IPS-15b (cell line): ENCODE results near the gene DHRS9.

Source experiments
- H3K27me3 ChIP-seq: one replicate; pipeline ENCODE4 v1.6.1; 2013; ENCODE audit warnings: low read length; ENCODE audit not compliant: control insufficient read depth, insufficient read depth
- H3K36me3 ChIP-seq: one replicate; pipeline ENCODE4 v1.6.1; 2013; ENCODE audit warnings: low read length; ENCODE audit not compliant: control insufficient read depth, insufficient read depth
- H3K4me1 ChIP-seq: one replicate; pipeline ENCODE4 v1.6.1; 2013; ENCODE audit warnings: mild to moderate bottlenecking, low read length; ENCODE audit not compliant: control insufficient read depth, insufficient read depth
- H3K4me3 ChIP-seq: one replicate; pipeline ENCODE4 v1.5.1; 2013; ENCODE audit warnings: low read depth, low read length
- H3K9ac ChIP-seq: one replicate; pipeline ENCODE4 v1.6.1; 2013; ENCODE audit warnings: low read depth, mild to moderate bottlenecking, low read length
- H3K9me3 ChIP-seq: one replicate; pipeline ENCODE4 v1.6.1; 2013; ENCODE audit warnings: mild to moderate bottlenecking, low read length; ENCODE audit not compliant: control insufficient read depth, insufficient read depth

DHRS9 gene

GRCh38 chr2:169069341-169069740, at the start of gene DHRS9:
Gene DHRS9, plus strand, starts transcription at chr2:169069563. Its CDS starts 12,019 bp downstream, at chr2:169081582.
- H3K9me3 ChIP-seq = no peaks in the 10 kb centered on the region
- no peaks in the 10 kb centered on the region for H3K4me1 ChIP-seq
- H3K27me3 ChIP-seq = no peaks in the 10 kb centered on the region
- no peak within 1 kb of the TSS for H3K4me3 ChIP-seq
- no peak within 1 kb of the TSS for H3K9ac ChIP-seq
- H3K36me3 ChIP-seq = no peaks in the 10 kb centered on the region

DNA sequence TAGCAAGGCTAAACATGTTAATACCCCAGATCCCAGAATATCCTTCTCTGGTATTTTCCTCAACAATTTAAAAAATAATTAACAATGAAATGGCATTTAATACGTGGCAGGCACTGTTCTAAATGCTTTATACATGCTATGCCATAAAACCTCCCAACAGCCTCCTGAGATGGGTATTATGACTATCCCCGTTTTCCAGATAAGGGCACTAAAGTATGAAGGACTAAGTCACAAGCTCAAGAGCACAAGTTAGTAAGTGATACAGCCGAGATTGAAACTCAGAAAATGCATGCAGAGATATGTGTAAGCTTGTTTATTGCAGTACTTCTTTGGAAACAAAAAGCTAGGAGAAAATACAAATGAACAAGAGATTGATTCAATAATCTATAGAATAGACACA, 46.2 kb upstream of the DHRS9 start:
- no peak overlapping the region for H3K4me3 ChIP-seq
- no peak overlapping the region for H3K9ac ChIP-seq
- no peaks in the 10 kb centered on the region for H3K4me1 ChIP-seq
- no peaks in the 10 kb centered on the region for H3K9me3 ChIP-seq
- H3K36me3 ChIP-seq = no peaks in the 10 kb centered on the region
- H3K27me3 ChIP-seq = no peaks in the 10 kb centered on the region

DNA sequence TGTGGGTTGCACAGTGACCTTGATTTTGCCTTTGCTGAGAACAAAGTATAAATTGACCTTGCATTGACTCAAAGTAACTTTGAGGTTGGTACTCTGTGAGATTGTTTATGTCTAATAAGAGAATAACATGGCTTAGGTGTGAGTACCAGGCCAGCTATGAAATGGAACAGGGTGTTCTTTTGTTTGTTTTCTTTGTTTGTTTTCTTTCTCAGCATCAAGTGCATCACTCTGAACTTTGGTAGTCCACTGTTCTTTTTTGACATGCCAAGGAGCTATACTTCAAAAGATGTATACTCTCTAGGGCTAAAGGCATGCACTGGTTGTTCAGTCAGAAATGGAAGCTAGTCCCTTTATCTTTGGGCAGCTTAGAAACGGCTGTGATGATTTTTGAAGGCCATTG, 43.3 kb upstream of the DHRS9 start:
- H3K36me3 ChIP-seq = no peaks in the 10 kb centered on the region
- H3K4me1 ChIP-seq = no peaks in the 10 kb centered on the region
- no peak overlapping the region for H3K9ac ChIP-seq
- H3K4me3 ChIP-seq = no peak overlapping the region
- H3K27me3 ChIP-seq = no peaks in the 10 kb centered on the region
- H3K9me3 ChIP-seq = no peaks in the 10 kb centered on the region

GRCh38 chr2:169027234-169027633, 42.1 kb upstream of the DHRS9 start:
- no peaks in the 10 kb centered on the region for H3K9me3 ChIP-seq
- H3K4me3 ChIP-seq = no peak overlapping the region
- no peak overlapping the region for H3K9ac ChIP-seq
- no peaks in the 10 kb centered on the region for H3K27me3 ChIP-seq
- H3K36me3 ChIP-seq = no peaks in the 10 kb centered on the region
- H3K4me1 ChIP-seq = no peaks in the 10 kb centered on the region

DNA sequence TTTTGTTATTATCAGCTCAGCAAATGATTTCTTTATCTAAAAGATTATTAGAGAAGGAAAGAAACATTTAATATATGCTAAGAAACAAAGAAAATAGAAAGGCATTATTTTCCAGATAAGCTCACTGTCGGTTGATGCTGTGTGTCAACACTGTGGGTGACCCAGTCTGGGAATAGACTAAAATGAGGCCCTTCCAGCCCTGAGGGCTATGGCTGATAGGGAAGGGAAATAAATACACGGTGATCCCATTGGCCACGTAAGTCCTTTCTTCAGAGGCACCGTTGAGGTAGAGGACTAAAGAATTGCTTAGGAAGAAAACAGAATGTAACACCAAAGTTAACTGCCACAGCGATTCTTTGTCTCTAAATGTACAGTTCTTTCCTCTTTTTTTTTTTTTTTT, 40.0 kb upstream of the DHRS9 start:
- H3K9ac ChIP-seq = no peak overlapping the region
- no peaks in the 10 kb centered on the region for H3K27me3 ChIP-seq
- no peaks in the 10 kb centered on the region for H3K36me3 ChIP-seq
- no peak overlapping the region for H3K4me3 ChIP-seq
- no peaks in the 10 kb centered on the region for H3K9me3 ChIP-seq
- no peaks in the 10 kb centered on the region for H3K4me1 ChIP-seq

DNA sequence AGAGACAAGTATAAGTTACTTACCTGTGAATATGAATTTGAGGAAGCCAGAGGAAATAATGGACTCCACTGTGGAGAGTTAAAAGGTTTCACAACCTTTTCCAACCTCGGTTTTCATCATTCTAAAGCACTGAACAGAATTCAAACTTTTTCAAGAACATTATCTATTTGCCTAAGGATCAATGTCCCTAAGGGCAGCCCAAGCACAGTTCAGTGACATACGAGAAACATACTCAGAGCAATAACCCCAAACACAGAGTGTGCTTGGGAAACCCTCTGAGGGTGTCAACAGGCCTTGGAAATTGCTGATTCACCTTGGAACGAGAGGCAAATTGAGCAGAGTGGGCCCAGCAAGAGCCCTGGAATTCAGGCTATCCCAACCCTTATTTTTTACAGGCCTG, 38.2 kb upstream of the DHRS9 start, which contains the start of gene ABCB11:
TSS of gene ABCB11 (minus strand) at position 123 of the 400 bp plus-strand sequence. CDS start 13,199 bp downstream, outside the sequence.
- Histone ChIP-seq H3K36me3 (no peaks in the 10 kb centered on the region), H3K9ac (no peak within 1 kb of the TSS), H3K27me3 (no peaks in the 10 kb centered on the region), H3K4me3 (no peak within 1 kb of the TSS), H3K9me3 (no peaks in the 10 kb centered on the region), H3K4me1 (no peaks in the 10 kb centered on the region)

GRCh38 chr2:169034256-169034655, 35.1 kb upstream of the DHRS9 start:
- no peaks in the 10 kb centered on the region for H3K27me3 ChIP-seq
- H3K9me3 ChIP-seq = no peaks in the 10 kb centered on the region
- no peaks in the 10 kb centered on the region for H3K36me3 ChIP-seq
- no peak overlapping the region for H3K4me3 ChIP-seq
- H3K4me1 ChIP-seq = no peaks in the 10 kb centered on the region
- no peak overlapping the region for H3K9ac ChIP-seq

- Histone ChIP-seq H3K36me3 (no peaks in the 10 kb centered on the region), H3K4me3 (no peak overlapping the region), H3K4me1 (no peaks in the 10 kb centered on the region), H3K9me3 (no peaks in the 10 kb centered on the region), H3K9ac (no peak overlapping the region), H3K27me3 (no peaks in the 10 kb centered on the region)
Measured at GRCh38 chr2:169034984-169035544, 34.3 kb upstream of the DHRS9 start.

GRCh38 chr2:169035887-169036286, 33.5 kb upstream of the DHRS9 start:
- no peaks in the 10 kb centered on the region for H3K27me3 ChIP-seq
- H3K4me1 ChIP-seq = no peaks in the 10 kb centered on the region
- H3K9ac ChIP-seq = no peak overlapping the region
- H3K9me3 ChIP-seq = no peaks in the 10 kb centered on the region
- H3K4me3 ChIP-seq = no peak overlapping the region
- H3K36me3 ChIP-seq = no peaks in the 10 kb centered on the region

- H3K9ac ChIP-seq = no peak overlapping the region
- H3K36me3 ChIP-seq = no peaks in the 10 kb centered on the region
- H3K27me3 ChIP-seq = no peaks in the 10 kb centered on the region
- no peaks in the 10 kb centered on the region for H3K4me1 ChIP-seq
- no peaks in the 10 kb centered on the region for H3K9me3 ChIP-seq
- no peak overlapping the region for H3K4me3 ChIP-seq
Measured at GRCh38 chr2:169036736-169037440, 32.5 kb upstream of the DHRS9 start.

- Histone ChIP-seq H3K9me3 (no peaks in the 10 kb centered on the region), H3K4me1 (no peaks in the 10 kb centered on the region), H3K36me3 (no peaks in the 10 kb centered on the region), H3K9ac (no peak overlapping the region), H3K4me3 (no peak overlapping the region), H3K27me3 (no peaks in the 10 kb centered on the region)
Measured at GRCh38 chr2:169038338-169038757, 31.0 kb upstream of the DHRS9 start.

DNA sequence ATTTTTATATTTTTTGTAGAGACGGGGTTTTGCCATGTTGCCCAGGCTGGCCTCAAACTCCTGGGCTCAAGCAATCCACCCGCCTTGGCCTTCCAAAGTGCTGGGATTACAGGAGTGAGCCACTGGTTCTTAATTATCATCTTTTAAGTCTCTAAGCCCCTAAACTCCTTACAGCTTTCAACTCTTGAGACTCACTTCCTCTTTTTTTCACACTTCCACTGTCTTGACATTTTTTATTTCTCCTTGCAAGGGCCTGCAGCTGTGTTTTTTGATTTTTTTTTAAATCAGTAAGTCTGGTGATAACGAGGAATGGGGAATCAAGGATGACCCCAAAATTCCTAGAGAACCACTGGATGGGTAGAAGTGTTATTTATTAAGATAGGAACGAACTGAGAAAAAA, 29.7 kb upstream of the DHRS9 start:
- H3K36me3 ChIP-seq = no peaks in the 10 kb centered on the region
- no peaks in the 10 kb centered on the region for H3K27me3 ChIP-seq
- H3K9ac ChIP-seq = no peak overlapping the region
- H3K9me3 ChIP-seq = no peaks in the 10 kb centered on the region
- no peaks in the 10 kb centered on the region for H3K4me1 ChIP-seq
- no peak overlapping the region for H3K4me3 ChIP-seq
